Amygdala (tissue), 56 donors: ENCODE results near the gene GBX1.
A peak's percentile ranks its signal among the peaks of the same experiment; 100 is the strongest.

Experiments
- DNase-seq, 56 donors: peaks; one replicate each; lab custom pipeline; 2025; lab: John Stamatoyannopoulos, UW

Gene GBX1

GRCh38 chr7:151118108-151119054 is 49.1 kb downstream of the GBX1 start:
- no peak for DNase-seq

GRCh38 chr7:151117565-151117964 is 49.9 kb downstream of the GBX1 start:
- DNase-seq: no peak

DNA sequence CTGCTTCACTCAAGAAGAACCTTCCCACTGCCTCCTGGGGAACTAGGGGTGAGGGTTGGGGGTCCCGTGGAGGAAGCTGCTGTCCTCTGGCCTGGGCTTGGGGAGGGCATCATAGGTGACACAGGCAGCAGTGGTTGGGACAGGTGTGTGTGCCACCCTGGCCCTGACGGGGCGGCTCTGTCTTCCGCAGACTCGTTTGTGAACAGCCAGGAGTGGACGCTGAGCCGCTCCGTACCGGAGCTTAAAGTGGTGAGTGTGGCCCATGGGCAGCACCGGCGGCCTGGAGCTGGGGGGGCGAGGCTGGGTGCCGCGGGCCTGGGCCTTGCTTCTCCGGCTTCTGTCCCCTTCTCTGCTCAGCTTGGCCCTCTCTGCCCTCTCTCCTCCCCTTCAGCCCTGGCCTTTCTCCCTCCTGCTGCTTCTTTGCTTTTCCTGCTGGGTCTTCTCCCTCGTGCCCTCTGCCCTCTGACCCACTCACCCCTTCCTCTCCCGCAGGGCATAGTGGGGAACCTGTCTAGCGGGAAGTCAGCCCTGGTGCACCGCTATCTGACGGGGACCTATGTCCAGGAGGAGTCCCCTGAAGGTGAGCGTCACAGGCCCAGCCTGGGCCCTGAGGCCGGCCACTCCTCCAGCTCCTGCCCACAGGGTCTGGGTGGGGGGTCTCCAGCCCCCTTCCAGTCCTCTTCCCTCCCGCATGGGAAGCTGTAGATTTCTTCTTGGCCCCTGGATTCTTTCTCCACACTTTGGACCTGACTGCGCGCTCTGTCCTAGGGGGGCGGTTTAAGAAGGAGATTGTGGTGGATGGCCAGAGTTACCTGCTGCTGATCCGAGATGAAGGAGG is 50.7 kb downstream of the GBX1 start:
- DNase-seq: no peak

- DNase-seq: no peak
Measured at GRCh38 chr7:151115836-151116418, 51.6 kb downstream of the GBX1 start.

GRCh38 chr7:151115121-151115835 is 52.2 kb downstream of the GBX1 start:
- peak in 1 of 56 donors; percentile 25 for DNase-seq

- no peak for DNase-seq
Measured at GRCh38 chr7:151114151-151115090, 53.1 kb downstream of the GBX1 start.

DNA sequence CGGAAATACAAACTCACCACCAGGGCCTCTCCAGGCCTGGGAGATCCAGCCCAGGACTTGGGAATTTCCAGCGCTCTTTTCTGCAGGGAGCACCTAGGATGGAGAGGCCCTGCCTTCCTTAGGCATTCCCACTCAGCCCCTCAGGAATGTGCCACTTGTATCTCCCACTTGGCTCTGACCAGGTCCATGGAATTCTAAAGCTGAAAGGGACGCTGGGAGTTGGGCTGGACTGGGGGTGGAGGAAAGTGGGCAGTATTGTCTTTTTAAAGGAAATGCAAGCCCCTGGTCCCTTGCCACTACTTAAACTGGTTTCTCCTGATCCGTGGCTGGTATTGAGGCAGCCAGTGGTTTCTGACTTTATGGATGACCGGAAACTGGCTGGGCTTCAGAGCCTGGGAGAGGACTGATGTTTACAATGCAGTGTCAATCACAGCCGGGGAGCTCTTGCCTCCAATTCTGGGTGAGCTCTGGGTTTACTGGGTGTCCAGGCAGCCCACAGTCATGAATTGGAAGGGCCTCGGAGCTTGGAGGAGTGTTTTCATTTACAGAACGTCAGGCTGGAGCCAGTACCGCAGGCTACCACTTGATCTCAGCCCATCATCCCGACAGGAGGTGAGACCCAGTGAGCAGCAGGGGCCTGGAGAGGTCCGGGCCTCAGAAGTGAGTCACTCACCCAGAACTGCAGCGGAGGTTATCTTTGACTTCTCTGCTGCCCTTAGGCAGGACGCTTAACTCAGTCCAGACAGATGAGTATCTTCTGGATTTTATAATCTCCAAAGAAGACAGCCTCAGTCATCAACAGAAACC is 53.9 kb downstream of the GBX1 start:
- no peak for DNase-seq

DNA sequence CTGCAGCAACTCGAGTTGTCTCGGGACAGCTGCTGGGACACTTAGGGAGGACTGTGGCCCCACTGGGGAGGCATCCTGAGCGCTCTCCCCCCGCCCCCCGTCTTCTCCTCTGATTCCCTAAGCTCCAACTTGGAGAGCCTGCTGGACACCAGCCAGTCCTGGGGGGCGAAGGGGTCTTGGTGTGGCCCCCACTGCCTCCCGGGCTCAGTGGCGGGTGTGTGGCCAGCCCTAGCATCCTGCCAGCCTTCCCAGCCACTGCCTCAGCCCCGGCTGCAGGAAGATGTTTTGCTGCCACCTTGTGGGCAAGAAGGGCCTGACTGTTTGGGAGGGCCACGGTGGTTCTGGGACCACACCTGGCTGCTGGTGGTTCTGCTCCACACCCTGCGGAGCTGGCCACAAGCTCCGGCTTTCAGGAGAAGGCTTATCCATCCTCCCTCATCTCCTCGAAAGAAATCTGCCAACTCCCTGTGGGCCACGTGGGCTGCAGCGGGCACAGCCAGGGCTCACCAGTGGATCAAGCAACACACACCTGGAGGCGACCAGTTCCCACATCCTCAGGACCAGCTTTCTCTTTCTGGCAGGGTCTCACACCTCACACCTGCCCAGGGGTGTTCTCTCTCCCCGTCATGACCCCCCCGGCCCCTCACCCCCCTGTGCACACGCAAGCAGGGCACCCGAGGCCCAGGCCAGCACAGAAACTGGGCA is 56.4 kb downstream of the GBX1 start:
- peak in 46 of 56 donors; percentile 12 to 80 (median 54) for DNase-seq

DNA sequence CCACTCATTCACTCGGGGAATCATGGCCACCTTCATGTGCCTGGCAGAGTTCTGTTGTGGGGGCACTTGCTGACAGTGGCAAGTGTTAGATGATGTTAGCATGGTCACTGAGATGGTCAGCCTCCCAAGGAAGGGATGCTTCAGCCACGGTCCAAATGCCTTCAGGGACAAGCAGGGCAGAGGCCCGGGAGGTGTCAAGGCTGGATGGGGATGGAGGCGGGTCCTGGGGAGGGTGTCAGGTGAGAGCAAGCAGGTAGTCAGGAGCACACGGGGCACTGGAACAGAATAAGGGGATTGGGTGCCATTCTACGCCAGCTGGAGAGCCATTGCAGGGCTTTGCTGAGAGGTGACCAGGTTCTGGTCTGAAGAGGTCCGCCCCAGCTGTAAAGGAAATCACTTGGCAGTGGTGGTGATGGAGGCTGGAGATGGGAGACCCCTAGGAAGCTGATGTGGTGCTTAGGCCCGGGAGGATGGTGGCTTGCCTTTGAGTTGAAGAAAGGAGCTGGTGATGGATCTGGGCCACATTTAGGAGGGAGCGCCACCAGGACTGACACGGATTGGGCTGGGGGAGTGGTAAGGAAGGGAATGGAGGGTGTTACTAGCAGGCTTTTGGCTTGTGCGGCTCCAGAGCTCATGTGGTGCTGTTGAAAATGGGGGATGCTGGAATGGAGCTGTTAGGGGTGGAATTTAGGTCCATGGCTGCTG is 57.1 kb downstream of the GBX1 start:
- DNase-seq: no peak

DNA sequence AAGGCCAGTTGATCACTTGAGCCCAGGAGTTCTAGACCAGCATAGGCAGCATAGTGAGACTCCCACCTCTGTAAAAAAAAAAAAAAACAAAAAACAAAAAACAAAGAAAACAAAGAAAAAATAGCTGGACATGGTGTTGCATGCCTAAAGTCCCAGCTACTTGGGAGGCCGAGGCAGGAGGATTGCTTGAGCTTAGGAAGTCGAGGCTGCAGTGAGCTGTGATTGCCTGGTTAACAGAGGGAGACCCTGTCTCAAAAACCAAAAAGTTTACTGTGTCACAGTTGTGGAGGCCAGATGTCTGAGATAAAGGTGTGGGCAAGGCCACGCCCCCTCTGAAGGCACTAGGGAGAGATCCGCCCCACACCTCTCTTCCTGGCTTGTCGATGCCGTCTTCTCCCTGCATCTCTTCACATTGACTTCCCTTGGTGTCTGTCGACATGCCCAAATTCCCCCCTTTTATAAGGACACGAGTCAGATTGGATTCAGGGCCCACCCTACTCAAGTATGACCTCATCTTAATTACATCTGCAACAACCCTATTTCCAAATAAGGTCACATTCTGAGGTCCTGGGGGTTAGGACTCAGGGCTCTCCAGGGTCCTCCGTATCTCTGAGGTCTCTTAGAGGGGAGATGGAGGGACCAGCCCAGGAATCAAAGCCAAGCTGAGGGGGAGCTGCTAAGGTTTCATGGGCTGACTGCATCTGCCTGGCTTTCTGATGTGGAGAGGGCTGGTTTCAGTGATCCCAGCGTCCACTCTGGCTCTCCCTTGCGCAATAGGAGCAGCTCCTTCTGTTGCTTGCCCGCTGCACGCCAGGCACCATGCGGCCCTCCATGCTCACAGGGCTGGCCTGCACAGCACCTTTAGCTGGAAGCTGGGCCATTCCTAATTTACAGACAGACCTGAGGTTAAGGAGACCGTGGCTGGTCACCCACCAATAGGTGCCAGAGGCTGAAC is 58.1 kb downstream of the GBX1 start:
- DNase-seq: no peak

DNA sequence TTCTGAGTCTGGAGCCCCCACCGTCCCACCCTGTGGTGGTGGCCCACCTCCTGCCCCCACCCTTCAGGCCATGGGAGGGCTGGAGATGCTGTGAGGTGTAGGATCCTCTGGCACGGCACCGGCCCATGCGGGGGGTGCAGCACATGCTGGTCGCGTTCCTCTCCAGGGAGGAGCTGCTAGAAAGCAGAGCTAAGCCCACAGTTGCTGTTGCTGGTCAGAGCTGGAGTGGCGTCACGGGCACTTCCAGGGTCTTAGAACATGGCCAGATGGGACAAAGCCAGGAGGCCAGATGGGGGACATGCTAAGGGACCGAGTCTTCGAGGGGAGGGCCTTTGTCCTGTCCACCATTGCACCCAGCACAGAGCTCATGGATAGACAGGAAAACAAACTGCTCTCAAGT is 59.6 kb downstream of the GBX1 start:
- no peak for DNase-seq

GRCh38 chr7:151104411-151105235 is 62.9 kb downstream of the GBX1 start:
- DNase-seq: no peak

GRCh38 chr7:151103973-151104372 is 63.5 kb downstream of the GBX1 start:
- no peak for DNase-seq

DNA sequence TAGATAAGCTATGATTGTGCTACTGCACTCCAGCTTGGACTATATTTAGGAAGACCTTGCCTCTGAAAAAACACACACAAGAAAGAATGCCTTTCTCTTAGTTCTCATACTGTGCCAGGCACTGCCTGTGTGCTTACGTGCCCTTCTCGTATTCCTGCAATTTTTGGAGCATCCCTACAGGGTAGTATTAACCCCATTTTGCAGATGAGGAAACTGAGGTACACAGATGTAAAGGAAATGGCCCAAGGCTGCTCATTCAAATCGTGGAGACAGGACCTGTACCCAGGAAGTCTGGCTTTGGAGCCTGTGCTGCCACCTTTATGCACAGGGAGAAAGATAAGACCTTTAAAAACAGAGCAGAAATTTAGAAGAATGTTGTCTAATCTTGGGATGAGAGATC is 64.5 kb downstream of the GBX1 start:
- no peak for DNase-seq
